GM13977 (cell line): ENCODE measurements around the gene SURF4.
A peak's percentile ranks its signal among the peaks of the same experiment; 100 is the strongest.

Experiments
- DNase-seq: peaks from one replicate; pipeline ENCODE4 v3.0.0; 2012; ENCODE audit warnings: low spot score
- in situ Hi-C: fragments of 300-500 bp; cut with MboI; formaldehyde crosslinking; loops from one replicate; pipeline ENCODE4 v1.12.0; 2022; ENCODE audit warnings: low sequenced_read_pairs, low pct_unique_long_range_greater_than_20kb, mixed read lengths, inconsistent platforms; ENCODE audit not compliant: unreplicated experiment
- TF ChIP-seq, protein P1 (sequence below): IDR thresholded peaks from 2 replicates; pipeline ENCODE4 v1.5.1; 2012; ENCODE audit warnings: mild to moderate bottlenecking, control low read depth; ENCODE audit not compliant: insufficient read depth; ENCODE audit errors: extremely low read depth, missing control alignments

Gene SURF4

DNA sequence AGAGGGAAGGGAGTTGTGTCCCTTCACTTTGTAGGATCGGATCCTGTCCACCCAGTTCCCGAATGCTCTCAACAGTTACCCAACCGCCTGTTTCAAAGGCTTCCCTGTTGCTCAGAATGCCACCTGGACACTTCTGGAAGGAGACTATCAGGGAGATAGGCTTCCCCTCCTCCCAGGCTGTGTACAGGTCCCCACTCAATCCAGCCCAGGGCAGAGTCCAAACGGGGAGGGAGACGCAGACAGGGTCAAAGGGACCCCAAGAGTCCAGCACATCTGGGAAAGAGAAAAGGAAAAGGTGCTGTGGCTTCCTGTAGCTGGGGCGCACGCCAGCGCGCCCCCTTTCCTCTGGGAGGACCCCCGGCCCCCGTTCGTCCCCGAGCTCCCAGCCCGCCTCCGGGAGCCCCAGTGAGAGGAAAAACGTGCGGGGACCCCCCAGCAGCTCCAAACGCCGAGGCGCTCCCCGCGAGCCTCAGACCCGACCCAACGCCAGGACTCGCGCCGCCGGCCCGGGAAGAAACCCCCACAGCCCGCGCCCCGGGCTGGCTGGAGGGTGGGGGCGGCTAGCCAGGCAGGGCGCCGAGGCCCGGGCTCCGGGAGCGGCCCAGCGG lies 640 bp downstream of the SURF4 start:
- DNase-seq, result peak; percentile 74
- in situ Hi-C loops, result no loop called here
- TF ChIP-seq, protein P1, sequence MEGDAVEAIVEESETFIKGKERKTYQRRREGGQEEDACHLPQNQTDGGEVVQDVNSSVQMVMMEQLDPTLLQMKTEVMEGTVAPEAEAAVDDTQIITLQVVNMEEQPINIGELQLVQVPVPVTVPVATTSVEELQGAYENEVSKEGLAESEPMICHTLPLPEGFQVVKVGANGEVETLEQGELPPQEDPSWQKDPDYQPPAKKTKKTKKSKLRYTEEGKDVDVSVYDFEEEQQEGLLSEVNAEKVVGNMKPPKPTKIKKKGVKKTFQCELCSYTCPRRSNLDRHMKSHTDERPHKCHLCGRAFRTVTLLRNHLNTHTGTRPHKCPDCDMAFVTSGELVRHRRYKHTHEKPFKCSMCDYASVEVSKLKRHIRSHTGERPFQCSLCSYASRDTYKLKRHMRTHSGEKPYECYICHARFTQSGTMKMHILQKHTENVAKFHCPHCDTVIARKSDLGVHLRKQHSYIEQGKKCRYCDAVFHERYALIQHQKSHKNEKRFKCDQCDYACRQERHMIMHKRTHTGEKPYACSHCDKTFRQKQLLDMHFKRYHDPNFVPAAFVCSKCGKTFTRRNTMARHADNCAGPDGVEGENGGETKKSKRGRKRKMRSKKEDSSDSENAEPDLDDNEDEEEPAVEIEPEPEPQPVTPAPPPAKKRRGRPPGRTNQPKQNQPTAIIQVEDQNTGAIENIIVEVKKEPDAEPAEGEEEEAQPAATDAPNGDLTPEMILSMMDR, result peak; percentile 40

- in situ Hi-C loops, result no loop called here
- DNase-seq, result peak; percentile 60
- TF ChIP-seq, protein P1, result no peak
Measured at GRCh38 chr9:133374612-133375115, 1.2 kb downstream of the SURF4 start.

DNA sequence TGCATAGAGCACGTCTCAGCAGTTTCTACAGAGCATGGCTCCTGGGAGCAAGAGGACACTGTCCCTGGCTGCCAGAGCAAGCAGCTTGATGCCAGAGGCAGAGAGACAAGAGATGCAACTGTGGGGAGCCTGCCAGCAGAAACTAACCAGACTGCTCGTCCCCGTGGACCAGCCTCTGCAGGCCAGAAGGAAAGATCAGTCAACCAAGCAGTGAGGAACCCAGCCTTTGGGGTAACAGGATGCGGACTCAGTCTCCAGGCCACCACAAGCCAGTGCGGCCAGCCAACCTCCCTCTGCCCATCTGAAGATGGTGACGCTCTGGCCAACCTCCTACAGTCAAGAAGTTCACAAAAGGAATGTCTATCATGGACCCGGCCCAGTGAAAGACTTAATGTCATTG lies 3.7 kb downstream of the SURF4 start:
- TF ChIP-seq, protein P1, result no peak
- DNase-seq, result no peak
- in situ Hi-C loops, result no loop called here

- in situ Hi-C loops, result no loop called here
- TF ChIP-seq, protein P1, result no peak
- DNase-seq, result no peak
Measured at GRCh38 chr9:133371261-133371711, 4.6 kb downstream of the SURF4 start.

- no peak for DNase-seq
- TF ChIP-seq, protein P1, result no peak
- in situ Hi-C loops, result no loop called here
Measured at GRCh38 chr9:133370685-133371084, 5.2 kb downstream of the SURF4 start.

- in situ Hi-C loops, result no loop called here
- TF ChIP-seq, protein P1, result no peak
- no peak for DNase-seq
Measured at GRCh38 chr9:133369933-133370332, 5.9 kb downstream of the SURF4 start.
